Measurements from ENCODE around the gene DOCK3. TPM values are rescaled to one million over a fixed set of nuclear protein-coding genes. Genes with fewer than 3 reads are reported as not detected.

Gene DOCK3
- total and polyA plus RNA-seq, 4 donors, result 0.01 to 0.08 (median 0.06) TPM; not detected in 1

DNA sequence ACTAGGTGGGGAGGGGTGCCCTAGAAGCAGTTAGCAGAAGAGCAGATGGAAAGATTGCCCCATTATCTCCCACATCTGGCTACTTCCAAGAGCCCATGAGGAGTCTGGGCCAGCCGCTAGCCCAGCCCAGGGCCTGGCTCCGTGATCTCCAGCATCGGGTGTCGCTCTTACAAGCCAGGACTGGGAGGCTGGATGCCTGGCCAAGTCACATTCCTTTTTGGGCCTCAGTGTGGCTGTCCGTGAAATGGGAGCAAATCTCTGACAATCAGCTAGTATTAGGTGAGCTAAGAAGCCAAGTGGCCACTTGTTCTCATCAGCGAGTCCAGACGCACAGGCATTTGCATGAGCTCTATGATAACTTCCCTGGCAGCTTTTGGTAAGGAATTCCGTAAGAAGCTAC, 23.3 kb upstream of the DOCK3 start:
- no peak for TF ChIP-seq EGR1 (IDR thresholded peaks at IDR 0.05; ENCODE audit: low read depth in 2 of 2)
- TF ChIP-seq CTCF (IDR thresholded peaks at IDR 0.05; ENCODE audit: low read depth, low read length, missing input control), result no peak
- no peak for TF ChIP-seq FOXA2 (IDR thresholded peaks at IDR 0.05)
- no peak for TF ChIP-seq RXRA (IDR thresholded peaks at IDR 0.05)
- TF ChIP-seq HNF4A (conservative IDR thresholded peaks at IDR 0.05), result no peak
- no peak for TF ChIP-seq JUND (IDR thresholded peaks at IDR 0.05)
- TF ChIP-seq HNF4G (IDR thresholded peaks at IDR 0.05), result no peak
- no peak for TF ChIP-seq ZBTB33 (IDR thresholded peaks at IDR 0.05)
- TF ChIP-seq SP1 (IDR thresholded peaks at IDR 0.05), result no peak
- Histone ChIP-seq H3K9ac (ENCODE audit: low read depth in 1 of 2, low read length in 2 of 2) (no peak overlapping the region), H3K4me3 (ENCODE audit: low read depth in 1 of 3, low read length in 3 of 3) (no peak overlapping the region), H3K9me3 (ENCODE audit: control insufficient read depth in 4 of 4, low read length in 3 of 4) (no peaks in the 10 kb centered on the region), H3K27me3 (ENCODE audit: control insufficient read depth in 4 of 4, insufficient read depth in 4 of 4, low read length in 3 of 4) (no peaks in the 10 kb centered on the region), H3K36me3 (ENCODE audit: control insufficient read depth in 4 of 4, insufficient read depth in 3 of 4, low read depth in 1 of 4, low read length in 3 of 4) (peaks cover 0 to 14% (median 5%) of the 10 kb centered on the region in 4 donors), H3K4me1 (ENCODE audit: control insufficient read depth in 4 of 4, insufficient read depth in 4 of 4, low read length in 3 of 4) (no peaks in the 10 kb centered on the region), H3K27ac (ENCODE audit: low read depth in 1 of 2, low read length in 2 of 2) (no peak overlapping the region)
- 93% methylated on average over 8 of the region's 8 CpGs for WGBS
- DNase-seq (ENCODE audit: low spot score), result no peak

- Histone ChIP-seq H3K9me3 (ENCODE audit: control insufficient read depth in 4 of 4, low read length in 3 of 4) (no peaks in the 10 kb centered on the region), H3K9ac (ENCODE audit: low read depth in 1 of 2, low read length in 2 of 2) (no peak overlapping the region), H3K4me1 (ENCODE audit: control insufficient read depth in 4 of 4, insufficient read depth in 4 of 4, low read length in 3 of 4) (no peaks in the 10 kb centered on the region), H3K36me3 (ENCODE audit: control insufficient read depth in 4 of 4, insufficient read depth in 3 of 4, low read depth in 1 of 4, low read length in 3 of 4) (peaks cover 0 to 13% (median 3%) of the 10 kb centered on the region in 4 donors), H3K27ac (ENCODE audit: low read depth in 1 of 2, low read length in 2 of 2) (no peak overlapping the region), H3K4me3 (ENCODE audit: low read depth in 1 of 3, low read length in 3 of 3) (no peak overlapping the region), H3K27me3 (ENCODE audit: control insufficient read depth in 4 of 4, insufficient read depth in 4 of 4, low read length in 3 of 4) (no peaks in the 10 kb centered on the region)
- 69% methylated on average over 7 of the region's 7 CpGs for WGBS
- no peak for DNase-seq (ENCODE audit: low spot score)
- TF ChIP-seq ZBTB33 (IDR thresholded peaks at IDR 0.05) (no peak), RXRA (IDR thresholded peaks at IDR 0.05) (no peak), NR2F2 (IDR thresholded peaks at IDR 0.05) (no peak), HNF4G (IDR thresholded peaks at IDR 0.05) (no peak), HNF4A (conservative IDR thresholded peaks at IDR 0.05) (no peak), FOXA2 (IDR thresholded peaks at IDR 0.05) (no peak), SP1 (IDR thresholded peaks at IDR 0.05) (no peak), EGR1 (IDR thresholded peaks at IDR 0.05; ENCODE audit: low read depth in 2 of 2) (no peak), YY1 (IDR thresholded peaks at IDR 0.05) (no peak), RAD21 (IDR thresholded peaks at IDR 0.05) (no peak), JUND (IDR thresholded peaks at IDR 0.05) (no peak), FOXA1 (IDR thresholded peaks at IDR 0.05) (no peak), REST (IDR thresholded peaks at IDR 0.05) (no peak), ATF3 (IDR thresholded peaks at IDR 0.05) (no peak), CTCF (IDR thresholded peaks at IDR 0.05; ENCODE audit: low read depth, low read length, missing input control) (no peak), TAF1 (conservative IDR thresholded peaks at IDR 0.05) (no peak), GABPA (IDR thresholded peaks at IDR 0.05 in 1 of 2, conservative IDR thresholded peaks at IDR 0.05 in 1 of 2) (no peak)
- TF ChIP-seq, protein P1, sequence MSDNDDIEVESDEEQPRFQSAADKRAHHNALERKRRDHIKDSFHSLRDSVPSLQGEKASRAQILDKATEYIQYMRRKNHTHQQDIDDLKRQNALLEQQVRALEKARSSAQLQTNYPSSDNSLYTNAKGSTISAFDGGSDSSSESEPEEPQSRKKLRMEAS (IDR thresholded peaks at IDR 0.05), result no peak
Observed at GRCh38 chr3:50651920-50652529, 22.7 kb upstream of the DOCK3 start.

All from liver (tissue), 9 donors.